B cell (primary cell): ENCODE results near the gene ANKS1B.

ENCODE experiments used
- EZH2 ChIP-seq: IDR thresholded peaks from 2 replicates; pipeline ENCODE4 v1.6.1; 2012; ENCODE audit warnings: borderline replicate concordance, low read depth, mild to moderate bottlenecking, moderate library complexity, low read length; ENCODE audit not compliant: insufficient read depth, poor library complexity, severe bottlenecking
- TF ChIP-seq, protein P1 (sequence below): fragments of 200-600 bp; IDR thresholded peaks from one replicate; pipeline ENCODE4 v1.8.0; 2022; ENCODE audit warnings: antibody characterized with exemption, mild to moderate bottlenecking

DNA sequence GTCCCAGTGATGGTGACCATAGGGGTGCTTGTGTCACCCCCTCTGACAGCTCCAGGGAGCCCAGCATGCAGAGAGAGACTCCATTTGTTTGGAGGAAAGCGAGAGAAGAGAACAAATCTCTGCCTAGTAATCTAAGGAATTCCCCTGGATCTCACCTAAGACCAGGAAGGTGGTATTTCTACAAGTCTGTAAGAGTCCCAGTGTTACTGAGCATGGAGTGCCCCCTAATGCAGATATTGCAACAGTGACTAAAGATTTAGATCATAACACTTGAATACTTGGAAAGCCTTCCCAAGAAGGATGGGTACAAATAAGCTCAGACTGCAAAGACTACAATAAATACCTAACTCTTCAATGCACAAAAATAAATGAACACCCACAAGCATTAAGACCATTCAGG is 697.6 kb downstream of the ANKS1B start:
- TF ChIP-seq, protein P1, sequence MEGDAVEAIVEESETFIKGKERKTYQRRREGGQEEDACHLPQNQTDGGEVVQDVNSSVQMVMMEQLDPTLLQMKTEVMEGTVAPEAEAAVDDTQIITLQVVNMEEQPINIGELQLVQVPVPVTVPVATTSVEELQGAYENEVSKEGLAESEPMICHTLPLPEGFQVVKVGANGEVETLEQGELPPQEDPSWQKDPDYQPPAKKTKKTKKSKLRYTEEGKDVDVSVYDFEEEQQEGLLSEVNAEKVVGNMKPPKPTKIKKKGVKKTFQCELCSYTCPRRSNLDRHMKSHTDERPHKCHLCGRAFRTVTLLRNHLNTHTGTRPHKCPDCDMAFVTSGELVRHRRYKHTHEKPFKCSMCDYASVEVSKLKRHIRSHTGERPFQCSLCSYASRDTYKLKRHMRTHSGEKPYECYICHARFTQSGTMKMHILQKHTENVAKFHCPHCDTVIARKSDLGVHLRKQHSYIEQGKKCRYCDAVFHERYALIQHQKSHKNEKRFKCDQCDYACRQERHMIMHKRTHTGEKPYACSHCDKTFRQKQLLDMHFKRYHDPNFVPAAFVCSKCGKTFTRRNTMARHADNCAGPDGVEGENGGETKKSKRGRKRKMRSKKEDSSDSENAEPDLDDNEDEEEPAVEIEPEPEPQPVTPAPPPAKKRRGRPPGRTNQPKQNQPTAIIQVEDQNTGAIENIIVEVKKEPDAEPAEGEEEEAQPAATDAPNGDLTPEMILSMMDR: no peak
- no peak for TF ChIP-seq EZH2
